HFFc6 (cell line): Measurements from ENCODE around the gene CELA2B. TPM values are rescaled to one million over a fixed set of nuclear protein-coding genes. Genes with fewer than 3 reads are reported as not detected.
"Not testable (repeated sequence)": the region's sequence is repeated elsewhere in the genome, so short reads cannot be mapped to it uniquely, and the experiment has no call there.

Experiments
- DNase-seq: peaks from one replicate; pipeline ENCODE4 v3.0.0-alpha.2; 2018
- H3K27ac Mint-ChIP-seq: 2 replicates; pipeline ENCODE4 v1.8.0; 2020; ENCODE audit warnings: mild to moderate bottlenecking, mixed read lengths
- H3K27me3 Mint-ChIP-seq: 2 replicates; pipeline ENCODE4 v1.8.0; 2021; ENCODE audit warnings: mild to moderate bottlenecking, moderate library complexity, mixed read lengths; ENCODE audit not compliant: insufficient read depth
- H3K36me3 Mint-ChIP-seq: 2 replicates; pipeline ENCODE4 v1.8.0; 2021; ENCODE audit warnings: low read depth, mixed read lengths
- H3K4me1 Mint-ChIP-seq: 2 replicates; pipeline ENCODE4 v1.8.0; 2020; ENCODE audit warnings: low read depth, mixed read lengths
- H3K4me3 Mint-ChIP-seq: 2 replicates; pipeline ENCODE4 v1.8.0; 2020; ENCODE audit warnings: mild to moderate bottlenecking, moderate library complexity, mixed read lengths
- H3K9me3 Mint-ChIP-seq: 2 replicates; pipeline ENCODE4 v1.8.0; 2020; ENCODE audit warnings: mild to moderate bottlenecking, mixed read lengths
- CTCF ChIP-seq: fragments of 200-600 bp; sonication (generic); IDR thresholded peaks from 2 replicates; pipeline ENCODE4 v1.5.0; 2021; ENCODE audit warnings: antibody characterized with exemption, mild to moderate bottlenecking
- total RNA-seq, 6 experiments: library from RNA; stranded (reverse); fragmentation: NEBNext Ultra II Directional; extraction: Animal tissue kit (Norgen Biotek cat#: 25700); gene quantifications; 2 replicates in 1 of 6; 3 replicates in 5 of 6; pipeline ENCODE4 v1.2.3, GENCODE V29; 2021

The CELA2B gene
- total RNA-seq, 6 experiments from 2014 or later: not detected

DNA sequence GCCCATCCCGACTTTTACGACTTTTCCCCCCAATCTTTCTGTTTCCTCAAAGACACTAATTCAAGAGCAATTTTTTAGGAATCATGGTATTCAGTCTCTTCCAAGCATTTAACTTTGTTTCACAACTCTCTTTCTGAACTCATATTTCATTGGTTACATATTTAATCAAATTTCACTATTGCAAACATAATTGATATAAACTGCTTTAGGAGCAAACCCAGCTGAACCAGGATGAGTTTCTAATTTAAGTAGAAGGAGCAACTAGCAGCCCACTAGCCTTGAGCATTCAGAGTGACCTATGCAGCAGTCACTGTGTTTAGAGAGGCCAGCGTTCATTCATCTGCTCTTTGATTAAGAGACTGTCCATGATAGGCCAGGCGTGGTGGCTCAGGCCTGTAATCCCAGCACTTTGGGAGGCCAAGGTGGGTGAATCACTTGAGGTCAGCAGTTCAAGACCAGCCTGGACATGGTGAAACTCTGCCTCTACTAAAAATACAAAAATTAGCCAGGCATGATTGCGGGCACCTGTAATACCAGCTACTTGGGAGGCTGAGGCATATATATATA, 1.8 kb downstream of the CELA2B start:
- no peaks in the 10 kb centered on the region for H3K9me3 Mint-ChIP-seq
- H3K27ac Mint-ChIP-seq: no peak overlapping the region
- no peak overlapping the region for H3K4me3 Mint-ChIP-seq
- peaks cover 20% of the 10 kb centered on the region for H3K27me3 Mint-ChIP-seq
- no peak for DNase-seq
- TF ChIP-seq CTCF: no peak
- no peaks in the 10 kb centered on the region for H3K36me3 Mint-ChIP-seq
- no peaks in the 10 kb centered on the region for H3K4me1 Mint-ChIP-seq

DNA sequence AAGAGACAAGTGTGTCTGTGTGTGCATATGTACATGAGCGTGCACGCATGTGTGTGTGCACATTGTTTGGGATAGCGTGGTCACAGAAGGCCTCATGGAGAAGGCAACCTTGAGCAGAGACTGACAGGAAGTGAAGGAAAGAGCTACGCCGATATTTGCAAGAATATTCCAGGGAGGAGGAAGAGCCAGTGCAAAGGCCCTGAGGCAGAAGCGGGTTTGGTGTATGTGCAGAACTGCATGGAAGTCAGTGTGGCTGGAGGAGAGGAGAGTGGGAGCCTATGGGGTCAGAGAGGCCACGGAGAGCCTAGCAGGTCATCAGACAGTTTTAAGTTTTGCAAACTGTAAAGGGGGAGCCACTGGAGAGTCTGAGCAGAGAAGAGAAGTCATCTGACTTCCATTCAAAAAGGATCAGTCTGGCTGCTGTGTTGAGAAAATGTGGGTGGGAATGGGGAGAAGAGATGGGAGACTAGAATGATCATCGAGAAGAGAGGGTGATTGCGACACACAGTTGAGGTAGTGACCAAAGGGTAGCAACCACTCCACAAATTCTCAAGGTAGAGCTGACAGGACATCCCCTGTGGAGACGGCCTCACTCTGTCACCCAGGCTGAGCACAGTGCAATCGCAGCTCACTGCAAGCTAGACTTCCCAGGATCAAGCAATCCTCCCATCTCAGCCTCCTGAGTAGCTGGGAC, 3.9 kb downstream of the CELA2B start:
- Mint-ChIP-seq H3K36me3 (no peaks in the 10 kb centered on the region), H3K9me3 (no peaks in the 10 kb centered on the region), H3K4me1 (no peaks in the 10 kb centered on the region), H3K27ac (no peak overlapping the region), H3K27me3 (peaks cover 17% of the 10 kb centered on the region), H3K4me3 (no peak overlapping the region)
- no peak for DNase-seq
- TF ChIP-seq CTCF: no peak

DNA sequence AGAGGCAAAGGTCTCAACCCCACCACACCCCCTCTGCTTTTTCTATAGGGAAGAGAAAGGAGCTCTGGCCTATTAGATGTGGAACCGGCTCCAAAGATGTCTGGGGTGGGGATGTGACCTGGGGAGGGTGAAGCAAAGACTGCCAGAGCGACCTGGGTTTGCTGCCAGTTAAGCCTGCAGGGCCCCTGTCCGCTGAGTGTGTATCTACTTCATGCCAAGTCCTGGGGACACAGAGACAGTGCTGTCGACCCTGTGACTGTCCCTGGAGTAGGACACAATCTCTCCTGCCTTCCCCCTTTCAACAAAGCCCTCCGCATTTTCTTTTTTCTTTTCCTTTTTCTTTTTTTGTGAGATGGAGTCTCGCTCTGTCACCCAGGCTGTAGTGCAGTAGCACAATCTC, 6.6 kb downstream of the CELA2B start:
- not testable (repeated sequence) for H3K27ac Mint-ChIP-seq, H3K9me3 Mint-ChIP-seq, H3K4me1 Mint-ChIP-seq, H3K4me3 Mint-ChIP-seq, DNase-seq, H3K36me3 Mint-ChIP-seq
- peaks cover 13% of the 10 kb centered on the region for H3K27me3 Mint-ChIP-seq

GRCh38 chr1:15482983-15483543, 7.2 kb downstream of the CELA2B start:
- H3K4me1 Mint-ChIP-seq, DNase-seq, H3K27ac Mint-ChIP-seq, H3K36me3 Mint-ChIP-seq, H3K4me3 Mint-ChIP-seq, H3K9me3 Mint-ChIP-seq: not testable (repeated sequence)
- peaks cover 12% of the 10 kb centered on the region for H3K27me3 Mint-ChIP-seq

- H3K27me3 Mint-ChIP-seq: peaks cover 11% of the 10 kb centered on the region
- no peaks in the 10 kb centered on the region for H3K4me1 Mint-ChIP-seq
- peaks cover 6% of the 10 kb centered on the region; the same call in 1 of the 2 replicates for H3K36me3 Mint-ChIP-seq
- no peak overlapping the region for H3K27ac Mint-ChIP-seq
- H3K4me3 Mint-ChIP-seq: no peak overlapping the region
- DNase-seq: no peak
- no peaks in the 10 kb centered on the region for H3K9me3 Mint-ChIP-seq
- TF ChIP-seq CTCF: no peak
These were observed 8.1 kb downstream of the CELA2B start for GRCh38 chr1:15483971-15484370.

DNA sequence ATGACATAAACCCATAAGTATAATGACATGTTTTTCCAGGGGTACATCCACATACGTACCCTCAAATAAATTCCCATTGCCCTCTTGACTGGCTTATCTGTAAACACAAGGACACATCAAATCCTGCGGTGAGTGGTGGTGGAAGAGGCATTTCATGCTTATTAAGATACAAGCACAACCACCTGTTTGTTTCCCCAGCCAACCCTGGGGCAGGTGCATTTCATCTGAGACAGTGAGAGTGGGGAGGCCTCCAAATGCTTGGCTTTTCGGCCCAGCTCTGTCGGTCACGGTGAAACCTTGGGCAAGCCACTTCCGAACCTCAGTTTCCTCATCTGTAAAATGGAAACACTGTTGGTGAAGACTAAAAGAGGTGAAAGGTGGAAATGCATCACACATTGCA, 8.5 kb downstream of the CELA2B start:
- not testable (repeated sequence) for H3K4me3 Mint-ChIP-seq, H3K9me3 Mint-ChIP-seq, DNase-seq, H3K27ac Mint-ChIP-seq, H3K36me3 Mint-ChIP-seq, H3K4me1 Mint-ChIP-seq, H3K27me3 Mint-ChIP-seq

GRCh38 chr1:15485636-15486035, 9.7 kb downstream of the CELA2B start:
- H3K4me1 Mint-ChIP-seq: no peaks in the 10 kb centered on the region

DNA sequence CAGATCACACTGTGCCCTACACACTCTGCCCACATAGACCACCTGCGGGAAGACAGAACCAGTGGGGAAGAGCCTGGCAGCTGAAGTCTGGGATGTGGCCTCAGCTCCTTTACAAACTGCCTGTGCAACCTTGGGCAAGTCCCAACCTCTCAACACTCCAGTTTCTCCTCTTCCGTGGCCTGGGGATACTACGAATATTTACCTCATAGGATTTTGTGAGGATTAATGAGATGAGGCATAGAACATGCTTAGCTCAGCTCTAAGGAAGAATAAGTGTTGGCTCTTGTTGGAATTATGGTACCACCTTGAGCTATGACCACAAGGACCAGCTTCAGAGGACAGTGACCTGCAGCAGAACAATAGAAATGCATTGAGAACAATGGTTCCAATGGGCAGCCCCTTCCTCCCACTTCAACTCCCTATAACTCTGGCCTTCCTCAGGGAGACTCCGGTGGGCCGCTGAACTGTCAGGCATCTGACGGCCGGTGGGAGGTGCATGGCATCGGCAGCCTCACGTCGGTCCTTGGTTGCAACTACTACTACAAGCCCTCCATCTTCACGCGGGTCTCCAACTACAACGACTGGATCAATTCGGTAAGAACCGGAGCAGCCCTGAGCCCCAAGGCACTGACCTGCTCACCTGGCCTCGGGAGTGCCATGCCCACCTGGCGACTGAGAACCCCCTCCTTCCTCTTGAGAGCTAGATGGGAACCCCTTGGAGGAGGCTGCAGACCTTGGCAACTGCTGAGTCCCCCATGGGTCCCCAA, 11.1 kb downstream of the CELA2B start:
- not testable (repeated sequence) for H3K27me3 Mint-ChIP-seq, H3K4me1 Mint-ChIP-seq, H3K27ac Mint-ChIP-seq, H3K4me3 Mint-ChIP-seq, DNase-seq, H3K9me3 Mint-ChIP-seq
- peaks cover 12% of the 10 kb centered on the region for H3K36me3 Mint-ChIP-seq

More at GRCh38 chr1:15485636-15486035, 9.7 kb downstream of the CELA2B start:
- Mint-ChIP-seq H3K4me3 (no peak overlapping the region), H3K27me3 (peaks cover 5% of the 10 kb centered on the region; the same call in 1 of the 2 replicates), H3K27ac (no peak overlapping the region), H3K36me3 (peaks cover 12% of the 10 kb centered on the region), H3K9me3 (no peaks in the 10 kb centered on the region)
- TF ChIP-seq CTCF: no peak
- DNase-seq: no peak
